Stimulated activated CD8-positive, alpha-beta memory T cell treated with anti-CD3 and anti-CD28 coated beads, Interleukin-12 subunit alpha, Interleukin-12 subunit beta, amount 100 ng/mL, for 24 hours (primary cell): ENCODE results near the gene TLE4.
"Not testable (repeated sequence)": the region's sequence is repeated elsewhere in the genome, so short reads cannot be mapped to it uniquely, and the experiment has no call there.

Source experiments
- DNase-seq: peaks from one replicate; pipeline ENCODE4 v3.0.0-alpha.2; 2020; ENCODE audit errors: extremely low read depth

The TLE4 gene

GRCh38 chr9:79633558-79633957, 61.8 kb downstream of the TLE4 start:
- no peak for DNase-seq

- DNase-seq: no peak
These were observed 65.6 kb downstream of the TLE4 start for GRCh38 chr9:79637177-79637925.

- DNase-seq: no peak
These were observed 67.0 kb downstream of the TLE4 start for GRCh38 chr9:79638806-79639205.

GRCh38 chr9:79639354-79639753, 67.6 kb downstream of the TLE4 start:
- no peak for DNase-seq

GRCh38 chr9:79640067-79640466, 68.3 kb downstream of the TLE4 start:
- not testable (repeated sequence) for DNase-seq

- DNase-seq: no peak
These were observed 69.3 kb downstream of the TLE4 start for GRCh38 chr9:79641070-79641469.

GRCh38 chr9:79642671-79643070, 70.9 kb downstream of the TLE4 start:
- DNase-seq: no peak

GRCh38 chr9:79644048-79644447, 72.3 kb downstream of the TLE4 start:
- no peak for DNase-seq

- DNase-seq: no peak
These were observed 72.8 kb downstream of the TLE4 start for GRCh38 chr9:79644601-79645000.

- DNase-seq: no peak
These were observed 73.3 kb downstream of the TLE4 start for GRCh38 chr9:79645110-79645509.

GRCh38 chr9:79646096-79646495, 74.3 kb downstream of the TLE4 start:
- no peak for DNase-seq

GRCh38 chr9:79651251-79651795, 79.6 kb downstream of the TLE4 start:
- DNase-seq: no peak

- DNase-seq: no peak
These were observed 80.8 kb downstream of the TLE4 start for GRCh38 chr9:79652598-79652997.

- DNase-seq: not testable (repeated sequence)
These were observed 83.0 kb downstream of the TLE4 start for GRCh38 chr9:79654591-79655382.

- DNase-seq: no peak
These were observed 83.8 kb downstream of the TLE4 start for GRCh38 chr9:79655551-79655950.

GRCh38 chr9:79656169-79656568, 84.4 kb downstream of the TLE4 start:
- no peak for DNase-seq

- DNase-seq: no peak
These were observed 86.1 kb downstream of the TLE4 start for GRCh38 chr9:79657891-79658290.

- no peak for DNase-seq
These were observed 87.2 kb downstream of the TLE4 start for GRCh38 chr9:79658926-79659325.

GRCh38 chr9:79660615-79661014, 88.8 kb downstream of the TLE4 start:
- DNase-seq: no peak

- no peak for DNase-seq
These were observed 89.5 kb downstream of the TLE4 start for GRCh38 chr9:79661279-79661678.

- DNase-seq: no peak
These were observed 90.2 kb downstream of the TLE4 start for GRCh38 chr9:79661886-79662536.

- no peak for DNase-seq
These were observed 90.8 kb downstream of the TLE4 start for GRCh38 chr9:79662537-79662956.
